Lung (tissue), 12 donors: Measurements from ENCODE around the gene LHFPL3. TPM values are rescaled to one million over a fixed set of nuclear protein-coding genes. Genes with fewer than 3 reads are reported as not detected.

Source experiments
- ATAC-seq: fragments of 200-7000 bp; cut with Tn5 transposase; one replicate; pipeline ENCODE4 v1.9.1; 2020; ENCODE audit warnings: moderate number of reproducible peaks; ENCODE audit not compliant: insufficient read depth, low FRiP score
- DNase-seq, 3 donors: peaks; one replicate each; pipeline ENCODE4 v3.0.0-alpha.2; 2013 to 2017
- H3K27ac ChIP-seq, 2 donors: one replicate each; pipeline ENCODE4 v1.5.1; 2013; ENCODE audit warnings: mild to moderate bottlenecking in 2 of 2, moderate library complexity in 2 of 2, control low read depth in 1 of 2, inconsistent platforms in 1 of 2, low read depth in 1 of 2, low read length in 1 of 2
- H3K27me3 ChIP-seq, 3 donors: one replicate each; pipeline ENCODE4 v1.5.1; 2013; ENCODE audit warnings: low read length in 2 of 3; ENCODE audit not compliant: control insufficient read depth in 3 of 3, insufficient read depth in 3 of 3
- H3K36me3 ChIP-seq, 4 donors: one replicate each; pipeline ENCODE4 v1.5.1; 2013; ENCODE audit warnings: low read length in 4 of 4, mild to moderate bottlenecking in 1 of 4, moderate library complexity in 1 of 4; ENCODE audit not compliant: control insufficient read depth in 4 of 4, insufficient read depth in 4 of 4
- H3K4me1 ChIP-seq, 5 donors: one replicate each; pipeline ENCODE4 v1.5.1; 2013; ENCODE audit warnings: low read length in 5 of 5, mild to moderate bottlenecking in 2 of 5, moderate library complexity in 1 of 5; ENCODE audit not compliant: control insufficient read depth in 5 of 5, insufficient read depth in 5 of 5
- H3K4me3 ChIP-seq: one replicate; pipeline ENCODE4 v1.5.1; 2013; ENCODE audit warnings: mild to moderate bottlenecking, control low read depth, moderate library complexity
- H3K9ac ChIP-seq, 2 donors: one replicate each; pipeline ENCODE4 v1.5.1; 2013; ENCODE audit warnings: low read length in 2 of 2, control low read depth in 1 of 2; ENCODE audit not compliant: insufficient read depth in 1 of 2
- H3K9me3 ChIP-seq, 4 donors: one replicate each; pipeline ENCODE4 v1.5.1; 2013; ENCODE audit warnings: low read length in 3 of 4, mild to moderate bottlenecking in 1 of 4, moderate library complexity in 1 of 4; ENCODE audit not compliant: control insufficient read depth in 4 of 4, insufficient read depth in 3 of 4
- WGBS, 2 donors: extraction: QIAGEN DNeasy Blood & Tissue Kit; methylation state at CpG; one replicate each; pipeline ENCODE4 v1.1.7; 2013; 5-methylcytosine and 5-hydroxymethylcytosine counted together
- polyA plus RNA-seq, 2 donors: library from polyadenylated mRNA; stranded (reverse); fragments of 200-250 nt; gene quantifications; one replicate each; pipeline ENCODE4 v1.2.1, GENCODE V29; 2013
- total RNA-seq, 2 donors: library from RNA; depleted of rRNA in 1 of 2; stranded (reverse); fragments of >200 nt in 1 of 2; gene quantifications; one replicate each; pipeline ENCODE4 v1.2.1, GENCODE V29; 2014 to 2021
- TF ChIP-seq, protein P1 (sequence below): IDR thresholded peaks from 2 replicates; pipeline ENCODE4 v1.5.1; 2012; ENCODE audit warnings: mild to moderate bottlenecking; ENCODE audit errors: control extremely low read depth, extremely low read depth
- donor health status: control.
- donor health status: control.
- donor health status: Bipolar disorder and iron deficiency.
- donor health status: healthy.
- donor health status: DM: yes; HTN: yes; CAD: no.

Gene LHFPL3
- total and polyA plus RNA-seq, 4 donors, result not detected

DNA sequence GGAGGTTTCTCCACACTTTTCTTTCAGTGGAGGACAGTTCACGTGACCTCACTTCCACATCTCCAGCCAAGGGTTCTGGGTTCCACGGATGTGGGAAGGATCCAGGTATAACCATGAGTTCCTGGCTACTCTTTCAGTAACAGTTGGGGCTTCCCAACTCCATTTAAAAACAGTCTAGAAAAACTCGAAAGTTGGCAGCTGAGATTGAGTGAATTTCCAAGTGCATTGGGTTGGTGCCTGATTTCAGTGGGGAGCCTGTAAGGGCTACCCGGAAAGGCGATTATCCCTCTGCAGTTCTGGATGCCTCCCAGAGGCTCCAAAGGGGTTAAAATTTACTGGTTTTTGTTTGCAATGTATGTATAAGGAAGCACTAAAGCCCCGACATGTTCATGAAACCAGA, 24.3 kb downstream of the LHFPL3 start:
- Histone ChIP-seq H3K4me3 (no peak overlapping the region), H3K4me1 (no peaks in the 10 kb centered on the region), H3K27ac (no peak overlapping the region), H3K9ac (no peak overlapping the region), H3K36me3 (no peaks in the 10 kb centered on the region), H3K27me3 (no peaks in the 10 kb centered on the region), H3K9me3 (peaks cover 0 to 2% (median 0%) of the 10 kb centered on the region in 4 donors)
- TF ChIP-seq, protein P1, sequence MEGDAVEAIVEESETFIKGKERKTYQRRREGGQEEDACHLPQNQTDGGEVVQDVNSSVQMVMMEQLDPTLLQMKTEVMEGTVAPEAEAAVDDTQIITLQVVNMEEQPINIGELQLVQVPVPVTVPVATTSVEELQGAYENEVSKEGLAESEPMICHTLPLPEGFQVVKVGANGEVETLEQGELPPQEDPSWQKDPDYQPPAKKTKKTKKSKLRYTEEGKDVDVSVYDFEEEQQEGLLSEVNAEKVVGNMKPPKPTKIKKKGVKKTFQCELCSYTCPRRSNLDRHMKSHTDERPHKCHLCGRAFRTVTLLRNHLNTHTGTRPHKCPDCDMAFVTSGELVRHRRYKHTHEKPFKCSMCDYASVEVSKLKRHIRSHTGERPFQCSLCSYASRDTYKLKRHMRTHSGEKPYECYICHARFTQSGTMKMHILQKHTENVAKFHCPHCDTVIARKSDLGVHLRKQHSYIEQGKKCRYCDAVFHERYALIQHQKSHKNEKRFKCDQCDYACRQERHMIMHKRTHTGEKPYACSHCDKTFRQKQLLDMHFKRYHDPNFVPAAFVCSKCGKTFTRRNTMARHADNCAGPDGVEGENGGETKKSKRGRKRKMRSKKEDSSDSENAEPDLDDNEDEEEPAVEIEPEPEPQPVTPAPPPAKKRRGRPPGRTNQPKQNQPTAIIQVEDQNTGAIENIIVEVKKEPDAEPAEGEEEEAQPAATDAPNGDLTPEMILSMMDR, result no peak
- WGBS, 2 donors, result 65 to 77% methylated on average over 6 of the region's 6 CpGs
- ATAC-seq (no peak), DNase-seq (no peak)

DNA sequence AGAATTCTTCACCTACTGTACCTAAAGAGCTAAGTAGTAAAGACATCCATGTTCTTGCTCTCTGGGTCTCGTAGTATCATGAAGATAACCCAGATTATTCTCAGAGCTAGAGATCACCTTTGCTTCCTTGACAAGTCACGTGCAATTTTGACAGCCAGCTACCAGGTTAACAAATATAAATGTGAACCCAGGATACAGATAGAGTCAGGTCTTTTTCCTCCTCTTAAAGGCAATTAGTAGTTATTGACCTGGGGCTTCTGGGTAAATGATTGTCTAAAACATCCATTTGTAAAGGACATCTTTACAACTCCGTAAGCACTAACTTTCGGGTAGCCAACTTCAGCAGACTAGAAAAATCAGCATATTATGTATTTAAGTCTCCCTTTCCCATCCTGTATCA, 28.8 kb downstream of the LHFPL3 start:
- no peaks in the 10 kb centered on the region for H3K36me3 ChIP-seq
- H3K9me3 ChIP-seq, result peaks cover 0 to 2% (median 0%) of the 10 kb centered on the region in 4 donors
- 71 to 83% methylated on average over 4 of the region's 4 CpGs for WGBS, 2 donors
- H3K27ac ChIP-seq, result no peak overlapping the region
- ATAC-seq, result no peak
- no peak overlapping the region for H3K4me3 ChIP-seq
- TF ChIP-seq, protein P1, result no peak
- DNase-seq, result no peak
- H3K9ac ChIP-seq, result no peak overlapping the region
- H3K4me1 ChIP-seq, result no peaks in the 10 kb centered on the region
- H3K27me3 ChIP-seq, result no peaks in the 10 kb centered on the region

DNA sequence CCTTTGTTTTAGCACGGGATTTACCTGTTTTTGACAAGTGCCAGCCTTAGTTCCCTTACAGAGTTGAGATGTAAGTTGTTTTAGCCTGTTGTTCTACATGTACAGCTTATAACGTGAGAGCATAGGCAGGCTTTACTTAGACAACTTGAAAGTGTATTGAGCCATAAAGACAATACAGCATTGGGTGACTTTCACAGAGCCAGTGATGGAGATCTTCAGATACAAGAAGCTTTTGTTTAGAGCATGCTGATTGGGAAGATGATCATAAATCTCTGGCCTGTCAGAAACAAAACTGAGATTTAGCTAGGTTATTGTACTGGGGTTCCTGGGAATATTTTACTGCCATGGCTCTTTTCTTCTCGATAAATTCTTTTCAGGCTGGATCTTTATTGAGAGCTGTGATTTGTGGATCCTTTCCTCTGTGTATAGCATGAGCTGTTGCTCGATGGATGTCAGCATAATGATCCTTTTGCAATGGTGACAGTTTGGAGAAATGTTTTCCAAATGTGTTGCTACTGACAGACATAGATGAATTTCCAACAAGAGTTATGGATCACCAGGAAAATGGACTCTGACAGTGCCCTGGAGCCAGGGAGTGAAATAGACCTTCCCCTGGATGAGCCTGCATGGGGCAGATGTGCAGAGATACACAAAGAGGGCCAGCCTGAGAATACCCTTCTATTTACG, 30.2 kb downstream of the LHFPL3 start:
- Histone ChIP-seq H3K4me1 (no peaks in the 10 kb centered on the region), H3K27ac (no peak overlapping the region), H3K9ac (no peak overlapping the region), H3K9me3 (peaks cover 0 to 2% (median 0%) of the 10 kb centered on the region in 4 donors), H3K27me3 (no peaks in the 10 kb centered on the region), H3K4me3 (no peak overlapping the region), H3K36me3 (no peaks in the 10 kb centered on the region)
- DNase-seq (no peak), ATAC-seq (no peak)
- WGBS, 2 donors, result 63 to 65% methylated on average over 5 of the region's 5 CpGs
- TF ChIP-seq, protein P1, result no peak

DNA sequence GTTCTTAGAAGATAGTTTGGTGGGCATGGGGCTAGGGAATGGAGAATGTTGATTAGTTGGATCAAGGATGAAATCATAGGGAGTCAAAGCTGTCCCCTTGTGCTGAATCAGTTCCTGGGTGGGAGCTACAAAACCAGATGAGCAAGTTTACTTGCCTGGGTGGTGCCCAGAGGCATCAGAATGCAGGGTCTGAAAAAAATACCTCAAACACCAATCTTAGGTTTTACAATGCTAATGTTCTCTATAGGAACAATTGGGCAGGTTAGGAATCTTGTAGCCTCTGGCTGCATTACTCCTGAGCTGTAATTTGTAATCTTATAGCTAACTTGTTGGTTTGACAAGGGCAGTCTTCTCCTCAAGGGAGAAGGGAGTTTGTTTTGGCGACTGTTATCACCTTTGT, 34.4 kb downstream of the LHFPL3 start:
- no peak for ATAC-seq
- no peak overlapping the region for H3K27ac ChIP-seq
- no peak overlapping the region for H3K4me3 ChIP-seq
- H3K9ac ChIP-seq, result no peak overlapping the region
- H3K4me1 ChIP-seq, result no peaks in the 10 kb centered on the region
- no peak for DNase-seq
- no peaks in the 10 kb centered on the region for H3K36me3 ChIP-seq
- TF ChIP-seq, protein P1, result no peak
- no peaks in the 10 kb centered on the region for H3K9me3 ChIP-seq
- no peaks in the 10 kb centered on the region for H3K27me3 ChIP-seq
- 12 to 37% methylated on average over 1 of the region's 1 CpG for WGBS, 2 donors
